COLO668 (cell line): Measurements from ENCODE around the gene DCANP1.
A peak's percentile ranks its signal among the peaks of the same experiment; 100 is the strongest.

Experiments used
- DNase-seq: peaks from one replicate; lab custom pipeline; 2025; ENCODE audit not compliant: unreplicated experiment; lab: John Stamatoyannopoulos, UW

Gene DCANP1

DNA sequence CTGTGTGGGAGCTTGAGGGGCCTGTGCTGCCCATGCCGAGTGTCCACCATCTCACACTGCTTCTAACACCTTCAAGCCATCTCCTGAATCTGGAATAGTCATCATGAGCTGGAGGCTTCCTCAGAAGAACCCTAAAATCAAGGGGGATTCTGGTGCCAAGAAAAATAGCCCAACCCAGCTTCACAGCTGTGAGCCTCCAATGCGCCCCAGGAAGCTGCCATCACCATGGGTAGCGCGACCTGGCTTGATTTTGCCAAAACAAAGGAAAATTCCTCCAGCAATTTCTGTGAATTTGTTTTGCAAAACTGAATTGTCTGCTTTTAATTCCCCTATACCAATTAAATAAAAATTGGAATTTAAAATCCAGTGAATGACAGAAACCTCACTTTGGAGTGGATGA, 11.2 kb upstream of the DCANP1 start:
- no peak for DNase-seq

DNA sequence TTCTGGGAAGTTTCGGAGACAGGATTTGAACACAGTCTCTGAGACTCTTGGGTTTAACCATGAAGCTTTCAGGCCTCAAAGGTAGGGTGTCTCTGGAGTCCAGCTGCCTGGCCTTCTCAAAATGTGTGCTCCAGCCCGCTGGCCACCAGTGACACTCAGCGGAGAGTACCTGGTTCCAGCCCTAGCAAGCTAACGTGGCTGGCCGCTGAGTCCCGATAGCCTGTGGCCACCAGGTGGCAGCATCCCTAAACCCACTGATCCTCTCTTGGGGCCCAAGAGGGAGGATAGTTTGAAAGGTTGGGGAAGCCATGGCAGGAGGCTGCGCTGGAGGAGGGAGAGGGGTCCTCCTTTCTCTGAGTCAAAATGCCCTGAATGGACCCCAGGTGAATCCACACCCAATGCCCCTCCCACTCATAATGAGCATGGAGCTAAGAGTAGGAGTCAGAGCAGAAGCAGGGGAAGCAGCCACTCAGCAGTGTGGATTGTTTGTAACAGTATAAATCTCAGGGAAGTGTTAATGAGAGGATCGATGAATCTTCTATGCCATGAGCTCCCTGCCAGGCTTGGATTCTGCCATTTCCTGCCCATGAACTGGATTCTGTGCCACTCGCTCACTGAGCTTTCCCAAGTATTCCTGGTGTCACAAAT, 10.4 kb upstream of the DCANP1 start:
- DNase-seq, result peak; percentile 55

GRCh38 chr5:135456238-135457099, 9.3 kb upstream of the DCANP1 start:
- DNase-seq, result no peak

GRCh38 chr5:135455876-135456237, 8.7 kb upstream of the DCANP1 start:
- DNase-seq, result no peak

- no peak for DNase-seq
Measured at GRCh38 chr5:135454946-135455345, 7.8 kb upstream of the DCANP1 start.

- no peak for DNase-seq
Measured at GRCh38 chr5:135453613-135454012, 6.5 kb upstream of the DCANP1 start.

- no peak for DNase-seq
Measured at GRCh38 chr5:135452321-135453030, 5.3 kb upstream of the DCANP1 start, which contains the start of gene TIFAB. TIFAB (minus strand) TSS chr5:135452351; CDS start chr5:135449939, 2,412 bp downstream.

DNA sequence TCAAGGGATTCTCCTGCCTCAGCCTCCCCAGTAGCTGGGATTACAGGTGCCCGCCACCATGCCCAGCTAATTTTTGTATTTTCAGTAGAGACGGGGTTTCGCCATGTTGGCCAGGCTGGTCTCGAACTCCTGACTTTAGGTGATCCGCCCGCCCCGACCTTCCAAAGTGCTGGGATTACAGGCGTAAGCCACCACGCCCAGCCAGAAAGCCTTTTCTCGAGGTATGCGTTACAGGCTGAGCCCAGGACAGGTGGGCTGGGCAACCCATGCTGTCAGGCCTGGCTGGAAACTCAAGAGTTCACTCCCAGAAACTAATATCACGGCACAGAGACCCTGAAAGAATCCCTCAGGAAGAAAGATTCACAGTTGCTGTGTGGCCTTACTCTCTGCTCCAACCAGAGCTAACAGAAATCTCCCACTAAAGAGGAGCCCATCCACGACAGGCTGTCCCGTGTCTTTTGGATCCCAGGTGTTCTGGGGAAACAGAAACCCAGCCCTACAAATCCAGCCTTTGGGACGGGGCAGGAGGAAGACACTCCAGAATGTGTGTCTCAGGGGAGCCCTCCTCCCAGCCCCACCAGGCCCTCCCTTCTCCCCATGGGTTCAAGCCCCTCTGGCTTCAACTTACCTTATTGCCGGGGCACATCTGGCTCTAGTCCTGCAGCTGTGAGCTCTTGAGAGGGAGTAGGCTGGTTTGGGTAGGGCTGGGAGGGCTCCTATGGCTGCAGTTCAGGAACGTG, 4.6 kb upstream of the DCANP1 start:
- DNase-seq, result no peak

- no peak for DNase-seq
Measured at GRCh38 chr5:135450952-135451351, 3.8 kb upstream of the DCANP1 start.

- no peak for DNase-seq
Measured at GRCh38 chr5:135450336-135450735, 3.2 kb upstream of the DCANP1 start.

DNA sequence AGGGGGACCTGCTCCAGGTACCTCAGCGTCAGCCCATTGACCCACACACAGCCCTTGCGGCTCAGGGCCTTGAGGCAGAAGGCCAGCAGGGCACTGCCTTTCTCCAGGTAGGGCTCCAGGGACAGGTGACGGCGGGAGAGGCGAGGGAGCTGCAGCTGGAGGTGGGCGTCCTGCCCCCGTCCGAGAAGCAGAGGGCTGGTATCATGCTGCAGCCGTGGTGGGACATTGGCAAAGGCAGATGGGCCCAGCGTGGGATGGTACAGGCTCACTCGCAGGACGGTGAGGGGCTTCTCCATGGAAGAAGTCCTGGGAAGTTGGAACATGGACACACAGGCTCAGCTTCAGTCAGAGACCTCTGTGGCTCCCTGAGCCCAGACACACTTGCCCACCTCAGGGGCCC, 2.5 kb upstream of the DCANP1 start:
- no peak for DNase-seq

- DNase-seq, result no peak
Measured at GRCh38 chr5:135448791-135449507, 1.8 kb upstream of the DCANP1 start.

DNA sequence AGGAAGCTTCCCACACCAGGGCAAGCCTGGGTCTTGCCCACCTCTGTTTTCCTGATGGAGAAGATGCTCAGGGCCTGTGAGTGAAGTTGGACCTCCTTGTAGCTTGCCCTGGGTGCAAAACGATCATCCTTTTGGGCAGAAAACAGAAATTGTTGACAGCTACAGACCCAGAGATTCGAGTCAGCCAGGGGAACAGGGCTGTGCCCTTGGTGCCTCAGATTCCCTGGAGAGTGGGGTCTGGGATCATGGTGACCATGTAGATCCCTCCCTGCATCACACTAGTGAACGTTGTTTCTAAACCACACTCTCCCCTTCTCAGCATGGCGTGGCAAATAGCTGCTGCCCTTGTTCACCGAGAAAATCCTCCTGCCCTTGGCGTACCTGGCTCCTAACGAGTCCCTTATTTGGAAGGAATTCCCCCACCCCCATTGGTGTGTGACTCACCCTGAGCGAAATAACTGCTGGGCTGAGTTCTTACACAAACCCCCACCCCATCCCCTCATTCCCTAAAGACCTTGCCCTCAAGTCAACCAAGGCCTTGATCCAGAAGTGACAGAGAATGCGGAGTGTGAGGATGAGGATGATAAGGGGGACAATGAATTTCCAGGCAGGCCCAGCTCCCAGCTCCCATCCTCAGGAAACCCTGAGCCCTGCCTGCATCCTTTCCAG, 1.1 kb upstream of the DCANP1 start:
- no peak for DNase-seq

GRCh38 chr5:135446615-135447014, 533 bp downstream of the DCANP1 start:
- no peak for DNase-seq

DNA sequence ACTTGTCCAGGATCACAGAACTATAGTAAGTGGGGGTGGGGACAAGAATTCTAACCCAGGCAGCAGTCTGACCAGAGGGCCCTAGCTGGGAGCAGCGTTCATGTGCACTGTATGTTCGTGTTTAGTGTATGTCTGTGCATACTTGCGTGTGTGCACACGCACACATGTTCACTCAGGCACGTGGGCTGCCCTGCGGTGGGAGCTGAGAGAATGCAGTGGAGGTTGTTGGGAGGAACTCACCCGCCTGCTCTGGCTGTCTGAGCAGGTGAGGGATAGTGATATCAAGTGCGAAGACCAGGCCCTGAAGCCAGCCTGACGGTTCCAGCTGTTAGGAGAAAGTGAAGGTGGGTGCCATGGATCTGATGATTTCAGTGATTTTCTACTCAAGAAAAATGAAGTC, 942 bp downstream of the DCANP1 start:
- DNase-seq, result no peak

- no peak for DNase-seq
Measured at GRCh38 chr5:135445306-135445985, 1.7 kb downstream of the DCANP1 start.

DNA sequence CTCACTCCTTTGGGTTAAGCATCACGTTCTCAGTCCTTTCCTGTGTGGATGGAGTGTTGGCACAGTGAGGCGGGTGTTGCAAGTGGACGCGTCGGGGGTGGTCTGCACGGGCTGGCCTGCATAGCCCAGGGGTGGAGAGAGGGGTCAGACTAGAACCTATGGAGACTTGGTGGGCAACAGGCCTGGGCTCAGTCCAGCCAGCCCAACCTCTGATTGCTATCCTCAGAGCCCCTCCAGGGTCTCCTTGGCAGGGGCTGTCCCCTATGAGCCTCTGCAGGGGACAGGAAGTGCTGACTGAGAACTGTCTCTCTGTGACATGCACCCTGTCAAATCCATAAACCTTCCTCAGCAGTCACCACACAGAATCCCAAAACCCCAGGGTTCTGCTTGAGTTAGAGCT, 2.3 kb downstream of the DCANP1 start:
- DNase-seq, result no peak

- no peak for DNase-seq
Measured at GRCh38 chr5:135444360-135444759, 2.8 kb downstream of the DCANP1 start.

GRCh38 chr5:135443161-135443960, 3.8 kb downstream of the DCANP1 start:
- no peak for DNase-seq
